HepG2 (cell line): ENCODE data around the gene LMBRD2. TPM values are rescaled to one million over a fixed set of nuclear protein-coding genes. Genes with fewer than 3 reads are reported as not detected.

ENCODE experiments used
- ATF7 ChIP-seq, 2 experiments: fragments of 450-650 bp in 1 of 2; sonication (generic) in 1 of 2; formaldehyde crosslinking in 1 of 2; IDR thresholded peaks; 2 replicates each; pipeline versions ENCODE4 v1.4.0 to v1.6.1; 2016 to 2020; ENCODE audit warnings: antibody characterized with exemption in 1 of 2, mild to moderate bottlenecking in 1 of 2, missing genetic modification reagents in 1 of 2
- CENPX ChIP-seq: sonication (generic); formaldehyde crosslinking; IDR thresholded peaks from 2 replicates; pipeline ENCODE4 v1.9.0; 2021; ENCODE audit warnings: mild to moderate bottlenecking, missing genetic modification reagents, moderate library complexity
- FOXA3 ChIP-seq: IDR thresholded peaks from 2 replicates; pipeline ENCODE4 v1.6.1; 2016; ENCODE audit warnings: missing genetic modification reagents, missing compliant biosample characterization
- NFKBIZ ChIP-seq: IDR thresholded peaks from 2 replicates; pipeline ENCODE4 v1.6.1; 2018; ENCODE audit warnings: missing genetic modification reagents, missing compliant biosample characterization
- NFRKB ChIP-seq: fragments of 450-650 bp; IDR thresholded peaks from 2 replicates; pipeline ENCODE4 v1.6.1; 2017
- NR2F2 ChIP-seq: IDR thresholded peaks from 2 replicates; pipeline ENCODE4 v1.6.1; 2012; ENCODE audit warnings: low read depth, inconsistent platforms, borderline replicate concordance
- PCBP2 ChIP-seq: fragments of 200-400 bp; formaldehyde crosslinking; optimal IDR thresholded peaks from 2 replicates; pipeline ENCODE3; 2018; ENCODE audit warnings: low read length, low read depth; ENCODE audit not compliant: poor library complexity, severe bottlenecking
- RELA ChIP-seq: sonication (generic); formaldehyde crosslinking; IDR thresholded peaks from 2 replicates; pipeline ENCODE4 v1.4.0; 2020; ENCODE audit warnings: missing genetic modification reagents
- RFXAP ChIP-seq: sonication (generic); formaldehyde crosslinking; IDR thresholded peaks from 2 replicates; pipeline ENCODE4 v1.4.0; 2020; ENCODE audit warnings: missing genetic modification reagents, borderline replicate concordance
- SALL2 ChIP-seq: sonication (generic); formaldehyde crosslinking; IDR thresholded peaks from 2 replicates; pipeline ENCODE4 v1.8.1; 2023; ENCODE audit warnings: mild to moderate bottlenecking, missing genetic modification reagents, inconsistent platforms
- SMARCE1 ChIP-seq: fragments of 450-650 bp; IDR thresholded peaks from 2 replicates; pipeline ENCODE4 v1.6.1; 2017; ENCODE audit warnings: borderline replicate concordance
- SNAPC2 ChIP-seq: sonication (generic); formaldehyde crosslinking; IDR thresholded peaks from 2 replicates; pipeline ENCODE4 v1.8.1; 2022; ENCODE audit warnings: mild to moderate bottlenecking, missing genetic modification reagents
- STAT6 ChIP-seq: sonication (generic); formaldehyde crosslinking; IDR thresholded peaks from 2 replicates; pipeline ENCODE4 v1.4.0; 2020; ENCODE audit warnings: missing genetic modification reagents, mild to moderate bottlenecking, borderline replicate concordance
- TEF ChIP-seq: sonication (generic); formaldehyde crosslinking; IDR thresholded peaks from 2 replicates; pipeline ENCODE4 v1.5.0; 2020; ENCODE audit warnings: missing genetic modification reagents
- ZBED4 ChIP-seq: sonication (generic); formaldehyde crosslinking; IDR thresholded peaks from 2 replicates; pipeline ENCODE4 v1.4.0; 2020; ENCODE audit warnings: missing genetic modification reagents, borderline replicate concordance
- ZFX ChIP-seq: sonication (generic); formaldehyde crosslinking; IDR thresholded peaks from 2 replicates; pipeline ENCODE4 v1.4.0; 2020; ENCODE audit warnings: mild to moderate bottlenecking, low read depth, missing genetic modification reagents, moderate library complexity
- ZNF138 ChIP-seq: sonication (generic); formaldehyde crosslinking; IDR thresholded peaks from 2 replicates; pipeline ENCODE4 v1.5.0; 2020; ENCODE audit warnings: mild to moderate bottlenecking, low read depth, missing genetic modification reagents
- ZNF280B ChIP-seq: sonication (generic); formaldehyde crosslinking; IDR thresholded peaks from 2 replicates; pipeline ENCODE4 v1.5.0; 2020; ENCODE audit warnings: missing genetic modification reagents, mild to moderate bottlenecking, borderline replicate concordance
- ZNF577 ChIP-seq: sonication (generic); formaldehyde crosslinking; IDR thresholded peaks from 2 replicates; pipeline ENCODE4 v1.4.0; 2020; ENCODE audit warnings: mild to moderate bottlenecking, low read depth, missing genetic modification reagents, borderline replicate concordance
- ZNF782 ChIP-seq: sonication (generic); formaldehyde crosslinking; IDR thresholded peaks from 2 replicates; pipeline ENCODE4 v1.4.0; 2020; ENCODE audit warnings: missing genetic modification reagents, mild to moderate bottlenecking, borderline replicate concordance
- polyA plus RNA-seq, 8 experiments: library from polyadenylated mRNA; depleted of rRNA in 3 of 8; stranded (reverse) in 7 of 8; unstranded in 1 of 8; fragments of >200 nt; fragmentation: Illumina TruSeq in 4 of 8; extraction: Trizol in 4 of 8; gene quantifications; 2 replicates each; pipeline versions ENCODE4 v1.2.1 to v1.2.3, GENCODE V29; 2011 to 2016; ENCODE audit warnings: low read depth in 4 of 8, missing spikeins in 1 of 8, mixed read lengths in 1 of 8; ENCODE audit not compliant: insufficient read depth in 1 of 8
- total RNA-seq, 5 experiments: library from RNA; depleted of rRNA; stranded (reverse); fragments of >200 nt; fragmentation: Illumina TruSeq; extraction: Trizol; gene quantifications; 2 replicates each; pipeline ENCODE4 v1.2.3, GENCODE V29; 2016; ENCODE audit warnings: low read depth in 1 of 5

Gene LMBRD2
- total and polyA plus RNA-seq, 2 of the 13 experiments (the other 11 are each of a cell fraction or from before 2014, with no cell fraction given), result 2.0 to 4.7 TPM

- TF ChIP-seq ZNF280B, result peak; percentile 90
- TF ChIP-seq ZBED4 (CRISPR knock-in tag), result 0 out of 2 replicates have a peak, but pooled peaks have one; percentile 37
- TF ChIP-seq TEF (CRISPR knock-in tag), result no peak
- peak; percentile 11; the same call in 1 of the 2 replicates for TF ChIP-seq SNAPC2
- no peak for TF ChIP-seq PCBP2
- TF ChIP-seq ZNF577 (CRISPR knock-in tag), result no peak
- no peak for TF ChIP-seq SMARCE1
- TF ChIP-seq CENPX (CRISPR knock-in tag), result no peak
- peak; percentile 50; the same call in 1 of the 2 replicates for TF ChIP-seq SALL2 (CRISPR knock-in tag)
- peak; percentile 69; the same call in 1 of the 2 replicates for TF ChIP-seq RFXAP (CRISPR knock-in tag)
- no peak for TF ChIP-seq RELA (CRISPR knock-in tag)
- TF ChIP-seq NR2F2, result no peak
- TF ChIP-seq NFKBIZ (CRISPR knock-in tag), result no peak; the same call in 1 of the 2 replicates
- TF ChIP-seq FOXA3 (CRISPR knock-in tag), result peak; percentile 58
- no peak for TF ChIP-seq NFRKB
- no peak for TF ChIP-seq ATF7 (IDR thresholded peaks at IDR 0.05)
- no peak for TF ChIP-seq ATF7 (CRISPR knock-in tag; IDR thresholded peaks at IDR 0.05)
- no peak; the same call in 1 of the 2 replicates for TF ChIP-seq ZNF138
- TF ChIP-seq ZNF782 (CRISPR knock-in tag), result no peak; the same call in 1 of the 2 replicates
- TF ChIP-seq STAT6 (CRISPR knock-in tag), result no peak
- TF ChIP-seq ZFX (CRISPR knock-in tag), result peak; percentile 77
These were observed at the start of gene LMBRD2, which contains the start of gene SKP2 (continued) for GRCh38 chr5:36151434-36152323.
